Measurements from ENCODE around the gene LILRA5. TPM values are rescaled to one million over a fixed set of nuclear protein-coding genes. Genes with fewer than 3 reads are reported as not detected.

Gene LILRA5
- polyA plus RNA-seq, 1 of the 3 experiments (the other 2 are of a cell fraction), result not detected

GRCh38 chr19:54341295-54341694 is 28.3 kb upstream of the LILRA5 start:
- no peaks in the 10 kb centered on the region for H3K36me3 ChIP-seq (replicated peaks in 1 of 2; ENCODE audit: control insufficient read depth in 1 of 2, insufficient read depth in 2 of 2, low read length in 1 of 2)
- no peaks in the 10 kb centered on the region for H3K9me3 ChIP-seq
- H3K27ac ChIP-seq (ENCODE audit: low read depth in 2 of 2, low read length in 1 of 2), result no peak overlapping the region
- no peak for DNase-seq
- H3K79me2 ChIP-seq (ENCODE audit: insufficient read depth), result no peaks in the 10 kb centered on the region
- H3K4me2 ChIP-seq, result no peak overlapping the region
- 13% methylated on average over 7 of the region's 8 CpGs for WGBS (ENCODE audit: low lambda C conversion rate)
- H3K9me2 ChIP-seq, result no peaks in the 10 kb centered on the region
- peaks cover 86% of the 10 kb centered on the region for H3K27me3 ChIP-seq (ENCODE audit: insufficient read depth)
- no peaks in the 10 kb centered on the region for H3F3A ChIP-seq (replicated peaks; ENCODE audit: insufficient read depth)
- no peak overlapping the region for H3K9ac ChIP-seq
- H2AFZ ChIP-seq (ENCODE audit: low read depth), result no peak overlapping the region
- no peaks in the 10 kb centered on the region for H4K20me1 ChIP-seq (ENCODE audit: insufficient read depth)
- TF ChIP-seq IRF3 (IDR thresholded peaks at IDR 0.05; ENCODE audit: low read depth, low read length), result no peak
- no peak for TF ChIP-seq YY1 (IDR thresholded peaks at IDR 0.05; ENCODE audit: low read depth)
- TF ChIP-seq REST (IDR thresholded peaks at IDR 0.05; ENCODE audit: low read depth, low read length), result no peak
- no peak for TF ChIP-seq ELF1 (IDR thresholded peaks at IDR 0.05)
- TF ChIP-seq EP300 (IDR thresholded peaks at IDR 0.05; ENCODE audit: borderline replicate concordance in 1 of 2, low read depth in 1 of 2, low read length in 1 of 2), result no peak
- no peak for TF ChIP-seq SIN3A (IDR thresholded peaks at IDR 0.05; ENCODE audit: borderline replicate concordance, low read depth, low read length)
- no peak for TF ChIP-seq MXI1 (IDR thresholded peaks at IDR 0.05; ENCODE audit: low read depth, low read length)
- TF ChIP-seq FOXM1 (IDR thresholded peaks at IDR 0.05; ENCODE audit: low read depth), result no peak
- TF ChIP-seq FOXJ3 (CRISPR knock-in tag; IDR thresholded peaks at IDR 0.05), result no peak
- TF ChIP-seq CTCF (IDR thresholded peaks at IDR 0.05), result no peak
- no peak for TF ChIP-seq EZH2phosphoT487 (IDR thresholded peaks at IDR 0.05; ENCODE audit: borderline replicate concordance, low read depth)
- TF ChIP-seq RAD21 (IDR thresholded peaks at IDR 0.05; ENCODE audit: low read length), result no peak
- TF ChIP-seq RFX5 (IDR thresholded peaks at IDR 0.05; ENCODE audit: low read length), result no peak
- TF ChIP-seq RCOR1 (IDR thresholded peaks at IDR 0.05; ENCODE audit: low read length), result no peak
- TF ChIP-seq SMC3 (IDR thresholded peaks at IDR 0.05; ENCODE audit: low read depth, low read length), result no peak
- no peaks in the 10 kb centered on the region for H3K4me1 ChIP-seq (ENCODE audit: control insufficient read depth in 1 of 2, insufficient read depth in 2 of 2, low read depth in 1 of 2, low read length in 1 of 2)
- ChIA-PET POLR2A (no interaction called here), CTCF (no interaction called here)
- no peak overlapping the region for H3K4me3 ChIP-seq (ENCODE audit: low read depth in 2 of 2, low read length in 1 of 2)

Data from SK-N-SH (cell line).